ENCODE data around the gene FAS. TPM values are rescaled to one million over a fixed set of nuclear protein-coding genes. Genes with fewer than 3 reads are reported as not detected.

FAS gene
- total RNA-seq, 1 experiment from 2014 or later = 9.3 TPM

GRCh38 chr10:88980800-88981199, 9.8 kb upstream of the FAS start:
- Histone ChIP-seq H3K4me3 (replicated peaks in 1 of 2; ENCODE audit: low read depth in 1 of 2, low read length in 2 of 2) (no peak overlapping the region), H2AFZ (ENCODE audit: low read depth, low read length, poor library complexity, severe bottlenecking) (no peak overlapping the region), H3K27ac (ENCODE audit: low read depth, low read length) (no peak overlapping the region), H4K20me1 (ENCODE audit: insufficient read depth) (no peaks in the 10 kb centered on the region), H3K79me2 (ENCODE audit: insufficient read depth, low read length) (no peaks in the 10 kb centered on the region), H3K36me3 (ENCODE audit: control insufficient read depth in 1 of 2, insufficient read depth in 2 of 2, low read length in 2 of 2) (no peaks in the 10 kb centered on the region), H3K4me1 (ENCODE audit: control insufficient read depth in 1 of 2, insufficient read depth in 2 of 2, low read length in 2 of 2) (peaks cover 3 to 4% of the 10 kb centered on the region in 2 experiments; a peak in 2 of 4 replicates), H3K9me2 (ENCODE audit: insufficient read depth) (no peaks in the 10 kb centered on the region), H3K27me3 (ENCODE audit: insufficient read depth, low read length) (no peaks in the 10 kb centered on the region), H3K9me3 (ENCODE audit: control insufficient read depth in 1 of 2, insufficient read depth in 1 of 2, low read depth in 1 of 2, low read length in 2 of 2) (no peaks in the 10 kb centered on the region), H3K9ac (ENCODE audit: low read length) (no peak overlapping the region), H3K4me2 (ENCODE audit: low read length) (no peak overlapping the region)
- POLR2A ChIA-PET = no interaction called here
- TF ChIP-seq ATF3 (IDR thresholded peaks at IDR 0.05) = no peak
- TF ChIP-seq EZH2 (IDR thresholded peaks at IDR 0.05) = no peak
- TF ChIP-seq CBX3 (IDR thresholded peaks at IDR 0.05; ENCODE audit: low read depth) = no peak
- no peak for TF ChIP-seq JUND (IDR thresholded peaks at IDR 0.05)
- no peak for TF ChIP-seq YY1 (IDR thresholded peaks at IDR 0.05; ENCODE audit: extremely low read depth, insufficient replicate concordance, low read depth, low read length)
- no peak for TF ChIP-seq EGR1 (IDR thresholded peaks at IDR 0.05; ENCODE audit: low read depth)
- ATAC-seq (no peak), DNase-seq (ENCODE audit: low read depth, low spot score) (no peak)
- BruUV-seq (replicated peaks) = no TSS peak
- CTCF ChIA-PET = no interaction called here
- intact Hi-C loops (cut with micrococcal nuclease) = no loop called here
- RAD21 ChIA-PET (ENCODE audit: low non-redundant PET in 1 of 2, low total read pairs in 2 of 2, uncharacterized antibody in 2 of 2, unreplicated experiment in 2 of 2) = no interaction called here

GRCh38 chr10:88981435-88981834, 9.2 kb upstream of the FAS start:
- no peak overlapping the region for H2AFZ ChIP-seq (ENCODE audit: low read depth, low read length, poor library complexity, severe bottlenecking)
- no peak overlapping the region for H3K4me2 ChIP-seq (ENCODE audit: low read length)
- H3K4me1 ChIP-seq (ENCODE audit: control insufficient read depth in 1 of 2, insufficient read depth in 2 of 2, low read length in 2 of 2) = peaks cover 3 to 4% of the 10 kb centered on the region in 2 experiments; a peak in 2 of 4 replicates
- RAD21 ChIA-PET (ENCODE audit: low non-redundant PET in 1 of 2, low total read pairs in 2 of 2, uncharacterized antibody in 2 of 2, unreplicated experiment in 2 of 2) = no interaction called here
- TF ChIP-seq RAD21 (IDR thresholded peaks at IDR 0.05; ENCODE audit: low read depth) (no peak), SP1 (IDR thresholded peaks at IDR 0.05; ENCODE audit: low read depth) (no peak), REST (IDR thresholded peaks at IDR 0.05; ENCODE audit: low read depth) (no peak), ELF1 (IDR thresholded peaks at IDR 0.05; ENCODE audit: borderline replicate concordance, low read depth) (no peak), CTCF (IDR thresholded peaks at IDR 0.05 in 2 of 3, conservative IDR thresholded peaks at IDR 0.05 in 1 of 3; ENCODE audit: borderline replicate concordance in 1 of 3, insufficient read depth in 1 of 3, low read depth in 2 of 3, low read length in 2 of 3) (no peak)
- H3K27me3 ChIP-seq (ENCODE audit: insufficient read depth, low read length) = no peaks in the 10 kb centered on the region
- ATAC-seq = no peak
- no peak overlapping the region for H3K9ac ChIP-seq (ENCODE audit: low read length)
- no peaks in the 10 kb centered on the region for H3K9me3 ChIP-seq (ENCODE audit: control insufficient read depth in 1 of 2, insufficient read depth in 1 of 2, low read depth in 1 of 2, low read length in 2 of 2)
- H3K9me2 ChIP-seq (ENCODE audit: insufficient read depth) = no peaks in the 10 kb centered on the region
- no peaks in the 10 kb centered on the region for H4K20me1 ChIP-seq (ENCODE audit: insufficient read depth)
- CTCF ChIA-PET = no interaction called here
- H3K36me3 ChIP-seq (ENCODE audit: control insufficient read depth in 1 of 2, insufficient read depth in 2 of 2, low read length in 2 of 2) = no peaks in the 10 kb centered on the region
- no TSS peak for BruUV-seq (replicated peaks)
- no peak for DNase-seq (ENCODE audit: low read depth, low spot score)
- intact Hi-C loops (cut with micrococcal nuclease) = no loop called here
- POLR2A ChIA-PET = no interaction called here
- no peak overlapping the region for H3K4me3 ChIP-seq (replicated peaks in 1 of 2; ENCODE audit: low read depth in 1 of 2, low read length in 2 of 2)
- no peak overlapping the region for H3K27ac ChIP-seq (ENCODE audit: low read depth, low read length)
- H3K79me2 ChIP-seq (ENCODE audit: insufficient read depth, low read length) = no peaks in the 10 kb centered on the region

All from HCT116 (cell line).